Measurements from ENCODE around the gene CLCN1.

CLCN1 gene

GRCh38 chr7:143300959-143301935 lies 14.7 kb upstream of the CLCN1 start:
- H4K20me1 ChIP-seq (ENCODE audit: insufficient read depth, low read length, poor library complexity, severe bottlenecking), result peaks cover 21% of the 10 kb centered on the region
- H3K4me1 ChIP-seq (ENCODE audit: insufficient read depth, low read length, poor library complexity, severe bottlenecking), result peaks cover 10% of the 10 kb centered on the region
- H2AFZ ChIP-seq (ENCODE audit: low read length), result no peak overlapping the region
- H3F3A ChIP-seq (ENCODE audit: low read depth), result no peaks in the 10 kb centered on the region
- no peak overlapping the region for H3K4me3 ChIP-seq (ENCODE audit: low read length, poor library complexity, severe bottlenecking)
- peaks cover 25% of the 10 kb centered on the region for H3K79me2 ChIP-seq (ENCODE audit: insufficient read depth, low read length)
- H3K9me2 ChIP-seq (replicated peaks; ENCODE audit: low read depth, low read length), result no peaks in the 10 kb centered on the region
- no peak for TF ChIP-seq EZH2phosphoT487 (IDR thresholded peaks at IDR 0.05; ENCODE audit: borderline replicate concordance)
- TF ChIP-seq, protein P1, sequence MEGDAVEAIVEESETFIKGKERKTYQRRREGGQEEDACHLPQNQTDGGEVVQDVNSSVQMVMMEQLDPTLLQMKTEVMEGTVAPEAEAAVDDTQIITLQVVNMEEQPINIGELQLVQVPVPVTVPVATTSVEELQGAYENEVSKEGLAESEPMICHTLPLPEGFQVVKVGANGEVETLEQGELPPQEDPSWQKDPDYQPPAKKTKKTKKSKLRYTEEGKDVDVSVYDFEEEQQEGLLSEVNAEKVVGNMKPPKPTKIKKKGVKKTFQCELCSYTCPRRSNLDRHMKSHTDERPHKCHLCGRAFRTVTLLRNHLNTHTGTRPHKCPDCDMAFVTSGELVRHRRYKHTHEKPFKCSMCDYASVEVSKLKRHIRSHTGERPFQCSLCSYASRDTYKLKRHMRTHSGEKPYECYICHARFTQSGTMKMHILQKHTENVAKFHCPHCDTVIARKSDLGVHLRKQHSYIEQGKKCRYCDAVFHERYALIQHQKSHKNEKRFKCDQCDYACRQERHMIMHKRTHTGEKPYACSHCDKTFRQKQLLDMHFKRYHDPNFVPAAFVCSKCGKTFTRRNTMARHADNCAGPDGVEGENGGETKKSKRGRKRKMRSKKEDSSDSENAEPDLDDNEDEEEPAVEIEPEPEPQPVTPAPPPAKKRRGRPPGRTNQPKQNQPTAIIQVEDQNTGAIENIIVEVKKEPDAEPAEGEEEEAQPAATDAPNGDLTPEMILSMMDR (conservative IDR thresholded peaks at IDR 0.05; ENCODE audit: low read length), result no peak
- H3K36me3 ChIP-seq (ENCODE audit: insufficient read depth, low read length), result peaks cover 89% of the 10 kb centered on the region
- no peaks in the 10 kb centered on the region for H3K27me3 ChIP-seq (ENCODE audit: insufficient read depth, low read length, poor library complexity, severe bottlenecking)
- H3K9ac ChIP-seq (ENCODE audit: low read depth, low read length, poor library complexity, severe bottlenecking), result no peak overlapping the region
- H3K4me2 ChIP-seq (ENCODE audit: low read depth, low read length, poor library complexity, severe bottlenecking), result no peak overlapping the region
- no peaks in the 10 kb centered on the region for H3K9me3 ChIP-seq (ENCODE audit: insufficient read depth, low read depth, low read length)

DNA sequence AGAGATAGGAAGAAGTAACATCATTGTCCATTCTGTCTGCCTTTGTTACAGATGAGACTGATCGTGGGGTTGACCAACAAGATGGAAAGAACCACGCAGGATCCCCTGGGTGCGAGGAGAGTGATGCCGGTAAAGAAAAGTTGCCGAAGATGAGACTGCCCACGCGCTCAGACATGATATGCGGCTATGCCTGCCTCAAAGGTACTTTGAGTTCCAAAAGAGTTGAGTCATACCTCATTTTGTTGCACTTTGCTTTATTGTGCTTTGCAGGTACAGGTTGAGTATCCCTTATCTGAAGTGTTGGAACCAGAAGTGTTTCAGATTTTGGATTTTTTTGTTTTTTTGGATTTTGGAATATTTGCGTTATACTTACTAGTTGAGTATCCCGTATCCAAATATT lies 12.2 kb upstream of the CLCN1 start:
- H3K4me2 ChIP-seq (ENCODE audit: low read depth, low read length, poor library complexity, severe bottlenecking), result no peak overlapping the region
- TF ChIP-seq, protein P1 (conservative IDR thresholded peaks at IDR 0.05; ENCODE audit: low read length), result no peak
- no peak for TF ChIP-seq EZH2phosphoT487 (IDR thresholded peaks at IDR 0.05; ENCODE audit: borderline replicate concordance)
- H3K4me1 ChIP-seq (ENCODE audit: insufficient read depth, low read length, poor library complexity, severe bottlenecking), result no peaks in the 10 kb centered on the region
- H2AFZ ChIP-seq (ENCODE audit: low read length), result no peak overlapping the region
- H3K9me2 ChIP-seq (replicated peaks; ENCODE audit: low read depth, low read length), result no peaks in the 10 kb centered on the region
- peaks cover 10% of the 10 kb centered on the region; the same call in 1 of the 2 replicates for H3K79me2 ChIP-seq (ENCODE audit: insufficient read depth, low read length)
- no peaks in the 10 kb centered on the region for H3K27me3 ChIP-seq (ENCODE audit: insufficient read depth, low read length, poor library complexity, severe bottlenecking)
- no peak overlapping the region for H3K4me3 ChIP-seq (ENCODE audit: low read length, poor library complexity, severe bottlenecking)
- H3K9ac ChIP-seq (ENCODE audit: low read depth, low read length, poor library complexity, severe bottlenecking), result no peak overlapping the region
- no peaks in the 10 kb centered on the region for H3K9me3 ChIP-seq (ENCODE audit: insufficient read depth, low read depth, low read length)
- peaks cover 9% of the 10 kb centered on the region for H4K20me1 ChIP-seq (ENCODE audit: insufficient read depth, low read length, poor library complexity, severe bottlenecking)
- peaks cover 87% of the 10 kb centered on the region for H3K36me3 ChIP-seq (ENCODE audit: insufficient read depth, low read length)
- no peaks in the 10 kb centered on the region for H3F3A ChIP-seq (ENCODE audit: low read depth)

- H3K4me2 ChIP-seq (ENCODE audit: low read depth, low read length, poor library complexity, severe bottlenecking), result no peak overlapping the region
- peaks cover 9% of the 10 kb centered on the region for H4K20me1 ChIP-seq (ENCODE audit: insufficient read depth, low read length, poor library complexity, severe bottlenecking)
- TF ChIP-seq, protein P1 (conservative IDR thresholded peaks at IDR 0.05; ENCODE audit: low read length), result no peak
- TF ChIP-seq EZH2phosphoT487 (IDR thresholded peaks at IDR 0.05; ENCODE audit: borderline replicate concordance), result no peak
- H3K79me2 ChIP-seq (ENCODE audit: insufficient read depth, low read length), result peaks cover 10% of the 10 kb centered on the region; the same call in 1 of the 2 replicates
- H3K9me3 ChIP-seq (ENCODE audit: insufficient read depth, low read depth, low read length), result no peaks in the 10 kb centered on the region
- no peak overlapping the region for H2AFZ ChIP-seq (ENCODE audit: low read length)
- no peaks in the 10 kb centered on the region for H3F3A ChIP-seq (ENCODE audit: low read depth)
- H3K9me2 ChIP-seq (replicated peaks; ENCODE audit: low read depth, low read length), result no peaks in the 10 kb centered on the region
- no peaks in the 10 kb centered on the region for H3K27me3 ChIP-seq (ENCODE audit: insufficient read depth, low read length, poor library complexity, severe bottlenecking)
- no peak overlapping the region for H3K4me3 ChIP-seq (ENCODE audit: low read length, poor library complexity, severe bottlenecking)
- no peak overlapping the region for H3K9ac ChIP-seq (ENCODE audit: low read depth, low read length, poor library complexity, severe bottlenecking)
- H3K4me1 ChIP-seq (ENCODE audit: insufficient read depth, low read length, poor library complexity, severe bottlenecking), result no peaks in the 10 kb centered on the region
- peaks cover 75% of the 10 kb centered on the region for H3K36me3 ChIP-seq (ENCODE audit: insufficient read depth, low read length)
Measured at GRCh38 chr7:143304938-143305337, 11.0 kb upstream of the CLCN1 start.
